Stimulated activated CD8-positive, alpha-beta memory T cell treated with anti-CD3 and anti-CD28 coated beads, Interleukin-15, amount 100 ng/mL, for 24 hours (primary cell): Measurements from ENCODE around the gene CCBE1.
"Not testable (repeated sequence)": the region's sequence is repeated elsewhere in the genome, so short reads cannot be mapped to it uniquely, and the experiment has no call there.

ENCODE experiments used
- DNase-seq: peaks from one replicate; pipeline ENCODE4 v3.0.0-alpha.2; 2020; ENCODE audit warnings: low read depth

CCBE1 gene

GRCh38 chr18:59656373-59656887, 40.8 kb downstream of the CCBE1 start:
- no peak for DNase-seq

GRCh38 chr18:59655676-59656075, 41.5 kb downstream of the CCBE1 start:
- no peak for DNase-seq

GRCh38 chr18:59651071-59651470, 46.2 kb downstream of the CCBE1 start:
- DNase-seq = no peak

- no peak for DNase-seq
Observed at GRCh38 chr18:59650266-59650820, 46.9 kb downstream of the CCBE1 start.

- no peak for DNase-seq
Observed at GRCh38 chr18:59649591-59649990, 47.6 kb downstream of the CCBE1 start.

GRCh38 chr18:59648469-59648868, 48.8 kb downstream of the CCBE1 start:
- not testable (repeated sequence) for DNase-seq

- DNase-seq = no peak
Observed at GRCh38 chr18:59646963-59647307, 50.3 kb downstream of the CCBE1 start.

- no peak for DNase-seq
Observed at GRCh38 chr18:59646228-59646962, 50.8 kb downstream of the CCBE1 start.

- no peak for DNase-seq
Observed at GRCh38 chr18:59643740-59644139, 53.5 kb downstream of the CCBE1 start.

GRCh38 chr18:59640721-59641120, 56.5 kb downstream of the CCBE1 start:
- DNase-seq = no peak

- no peak for DNase-seq
Observed at GRCh38 chr18:59639821-59640220, 57.4 kb downstream of the CCBE1 start.

GRCh38 chr18:59639136-59639535, 58.1 kb downstream of the CCBE1 start:
- DNase-seq = no peak

- no peak for DNase-seq
Observed at GRCh38 chr18:59633961-59634485, 63.2 kb downstream of the CCBE1 start.

GRCh38 chr18:59633317-59633716, 63.9 kb downstream of the CCBE1 start:
- DNase-seq = no peak

- no peak for DNase-seq
Observed at GRCh38 chr18:59631583-59632181, 65.5 kb downstream of the CCBE1 start.

GRCh38 chr18:59629894-59630293, 67.3 kb downstream of the CCBE1 start:
- DNase-seq = no peak

GRCh38 chr18:59628995-59629394, 68.2 kb downstream of the CCBE1 start:
- no peak for DNase-seq

- DNase-seq = no peak
Observed at GRCh38 chr18:59627414-59627813, 69.8 kb downstream of the CCBE1 start.

GRCh38 chr18:59624369-59624765, 72.9 kb downstream of the CCBE1 start:
- DNase-seq = no peak

GRCh38 chr18:59623456-59624368, 73.5 kb downstream of the CCBE1 start:
- no peak for DNase-seq

- DNase-seq = no peak
Observed at GRCh38 chr18:59621027-59621426, 76.2 kb downstream of the CCBE1 start.

GRCh38 chr18:59620381-59620780, 76.8 kb downstream of the CCBE1 start:
- DNase-seq = no peak
